HG02884 (cell line): Measurements from ENCODE around the gene ZNF512.
A peak's percentile ranks its signal among the peaks of the same experiment; 100 is the strongest.
"Not testable (repeated sequence)": the region's sequence is repeated elsewhere in the genome, so short reads cannot be mapped to it uniquely, and the experiment has no call there.

Source experiments
- ATAC-seq: cut with Tn5 transposase; IDR thresholded peaks from one replicate; pipeline ENCODE4 v1.9.1; 2021; ENCODE audit warnings: mild to moderate bottlenecking, moderate library complexity; ENCODE audit not compliant: unreplicated experiment

ZNF512 gene

DNA sequence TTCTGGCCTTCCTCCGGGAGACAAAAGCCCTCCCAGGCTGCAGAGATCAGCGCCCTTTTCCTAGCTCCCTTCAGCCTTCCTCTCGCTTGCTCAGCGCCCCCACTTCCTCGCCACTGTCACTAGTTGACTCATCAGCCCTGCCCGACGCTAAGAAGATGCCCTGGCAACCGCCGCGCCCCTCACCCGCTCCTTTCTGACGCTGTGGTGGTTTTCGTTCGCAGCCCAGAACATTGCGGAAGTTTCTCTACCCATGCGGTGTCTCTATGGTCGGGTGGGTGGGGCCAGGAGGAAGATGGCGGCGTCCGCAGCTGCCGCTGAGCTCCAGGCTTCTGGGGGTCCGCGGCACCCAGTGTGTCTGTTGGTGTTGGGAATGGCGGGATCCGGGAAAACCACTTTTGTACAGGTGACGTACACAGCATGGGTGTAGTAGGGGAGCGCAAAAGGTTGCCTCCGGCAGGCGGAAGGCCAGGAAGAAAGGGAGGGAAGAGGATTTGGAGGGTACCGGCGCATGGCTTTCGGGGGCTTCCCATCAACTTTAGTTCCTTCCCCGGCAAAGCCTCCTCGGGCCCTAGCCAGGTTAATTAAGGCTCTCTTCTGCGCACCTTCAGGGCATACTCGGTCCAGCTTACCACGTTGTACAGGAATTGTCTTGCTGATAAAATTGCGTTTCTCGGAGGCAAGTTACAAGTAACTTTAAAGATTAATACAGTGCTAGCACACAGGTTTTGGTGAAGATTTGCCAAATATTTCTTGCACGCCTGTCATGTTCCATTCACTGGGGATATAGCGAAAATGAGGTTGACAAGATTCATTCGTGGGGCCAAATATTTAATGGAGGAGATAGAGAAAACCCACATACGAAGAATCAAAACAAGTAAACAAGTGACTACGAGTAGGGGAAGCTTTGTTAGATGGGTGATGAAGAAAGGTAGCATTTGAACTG lies 46.2 kb downstream of the ZNF512 start, which contains the start of the genes CCDC121 and GPN1:
Gene CCDC121 (minus strand): TSS at position 246 of the 943 bp plus-strand sequence. CDS start 1,213 bp downstream, outside the sequence.
Gene GPN1 (plus strand): TSS at position 284 of the 943 bp plus-strand sequence. CDS start 9 bp downstream, at position 293.
- ATAC-seq: peak; percentile 94

- not testable (repeated sequence) for ATAC-seq
Measured at GRCh38 chr2:27630257-27630656, 47.4 kb downstream of the ZNF512 start.

GRCh38 chr2:27634291-27634690 lies 51.4 kb downstream of the ZNF512 start:
- no peak for ATAC-seq

DNA sequence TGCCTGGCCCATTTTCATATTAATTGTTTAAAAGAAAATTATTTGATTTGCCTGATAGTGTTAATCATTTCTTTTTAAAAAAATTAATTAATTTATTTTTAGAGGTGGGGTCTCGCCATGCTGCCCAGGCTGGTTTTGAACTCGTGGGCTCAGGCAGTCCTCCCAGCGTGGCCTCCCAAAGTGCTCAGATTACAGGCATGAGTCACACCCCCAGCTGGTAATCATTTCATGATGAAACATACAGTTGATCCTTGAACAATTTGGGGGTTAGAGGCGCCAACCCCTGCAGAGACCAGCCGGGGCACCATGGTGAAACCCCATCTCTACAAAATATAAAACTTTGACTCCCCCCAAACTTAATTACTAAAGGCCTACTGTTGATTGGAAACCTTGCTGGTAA lies 53.9 kb downstream of the ZNF512 start:
- no peak for ATAC-seq

DNA sequence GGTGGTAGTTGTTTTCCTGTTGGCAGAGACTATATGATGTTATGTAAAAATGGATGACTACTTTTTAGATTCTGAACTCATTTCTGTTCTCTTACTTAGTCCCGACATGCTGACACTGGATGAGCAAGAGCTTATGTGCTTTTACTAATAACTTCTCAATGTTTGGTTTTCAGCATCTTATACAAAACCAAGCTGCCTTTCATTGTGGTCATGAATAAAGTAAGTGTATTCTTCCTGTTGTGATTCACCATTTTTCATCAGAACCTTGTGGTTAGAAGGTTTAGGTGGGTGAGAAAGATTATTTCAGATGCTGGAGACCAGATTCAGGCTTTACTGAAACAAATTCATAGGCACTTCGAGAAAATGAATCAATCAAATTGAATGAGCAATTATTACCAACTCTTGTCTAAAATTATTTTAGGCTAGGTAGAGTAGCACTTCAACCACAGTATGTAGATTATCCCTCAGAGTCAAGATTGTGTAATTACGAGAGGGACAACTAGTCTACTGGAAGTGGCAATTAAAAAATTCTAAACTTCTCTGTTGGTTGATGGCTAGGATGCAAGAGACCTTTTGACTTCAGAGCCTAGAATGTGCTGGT lies 55.3 kb downstream of the ZNF512 start:
- ATAC-seq: no peak

DNA sequence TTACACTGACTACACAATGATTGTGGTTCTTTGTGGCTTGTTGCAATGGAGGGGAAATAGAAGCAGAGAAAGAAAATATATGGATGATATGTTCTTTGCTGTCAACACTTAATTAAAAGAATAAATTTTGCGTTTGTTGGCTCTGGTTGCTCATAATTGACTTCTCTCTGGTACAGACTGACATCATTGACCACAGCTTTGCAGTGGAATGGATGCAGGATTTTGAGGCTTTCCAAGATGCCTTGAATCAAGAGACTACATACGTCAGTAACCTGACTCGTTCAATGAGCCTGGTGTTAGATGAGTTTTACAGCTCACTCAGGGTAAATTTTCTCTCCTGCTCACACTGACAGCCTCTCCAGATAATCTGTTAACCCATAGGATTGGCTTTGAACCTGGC lies 55.9 kb downstream of the ZNF512 start:
- ATAC-seq: no peak

GRCh38 chr2:27640722-27641245 lies 57.9 kb downstream of the ZNF512 start:
- ATAC-seq: no peak

GRCh38 chr2:27645197-27645596 lies 62.4 kb downstream of the ZNF512 start:
- ATAC-seq: no peak

DNA sequence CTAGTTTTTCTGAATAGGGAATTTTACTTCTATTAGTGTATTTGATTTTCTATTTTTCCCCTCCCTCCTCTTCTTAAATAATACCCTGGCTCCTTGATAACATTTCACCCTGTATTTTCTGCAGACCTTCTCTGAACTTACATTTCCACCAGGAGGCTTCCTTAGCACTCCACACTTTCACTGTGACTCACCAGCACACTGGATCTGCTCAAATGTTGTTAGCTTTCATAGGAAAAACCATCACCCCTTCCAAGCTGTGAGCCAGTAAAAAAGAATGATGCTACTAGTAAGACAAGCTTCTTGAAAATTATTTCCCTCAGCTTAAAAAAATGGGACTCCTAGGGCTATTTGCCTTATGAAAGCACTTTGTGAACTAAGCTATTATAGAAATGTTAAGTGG lies 64.4 kb downstream of the ZNF512 start:
- no peak for ATAC-seq

- no peak for ATAC-seq
Measured at GRCh38 chr2:27647737-27648136, 64.9 kb downstream of the ZNF512 start.

- no peak for ATAC-seq
Measured at GRCh38 chr2:27651056-27651455, 68.2 kb downstream of the ZNF512 start.

- ATAC-seq: no peak
Measured at GRCh38 chr2:27652341-27652740, 69.5 kb downstream of the ZNF512 start.

DNA sequence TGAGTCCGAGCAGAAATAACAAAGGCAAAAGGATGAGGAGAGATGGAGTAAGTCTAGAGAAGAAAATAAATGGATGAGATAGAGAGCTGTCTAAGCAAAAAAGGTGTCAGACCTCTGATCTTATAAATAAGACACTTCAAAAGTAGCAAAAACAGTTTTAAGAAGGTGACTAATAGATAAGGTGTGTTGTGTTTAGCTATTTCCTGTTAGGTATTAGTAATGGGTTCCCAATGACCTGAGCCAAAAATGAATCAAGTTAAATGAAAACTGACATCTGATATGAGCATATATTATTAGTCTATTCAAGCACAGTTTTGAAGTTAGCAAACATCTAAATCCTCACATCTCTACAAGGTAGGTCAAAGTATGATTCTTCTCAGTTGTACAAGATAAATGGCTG lies 69.9 kb downstream of the ZNF512 start:
- no peak for ATAC-seq

GRCh38 chr2:27653397-27653796 lies 70.6 kb downstream of the ZNF512 start:
- no peak for ATAC-seq

DNA sequence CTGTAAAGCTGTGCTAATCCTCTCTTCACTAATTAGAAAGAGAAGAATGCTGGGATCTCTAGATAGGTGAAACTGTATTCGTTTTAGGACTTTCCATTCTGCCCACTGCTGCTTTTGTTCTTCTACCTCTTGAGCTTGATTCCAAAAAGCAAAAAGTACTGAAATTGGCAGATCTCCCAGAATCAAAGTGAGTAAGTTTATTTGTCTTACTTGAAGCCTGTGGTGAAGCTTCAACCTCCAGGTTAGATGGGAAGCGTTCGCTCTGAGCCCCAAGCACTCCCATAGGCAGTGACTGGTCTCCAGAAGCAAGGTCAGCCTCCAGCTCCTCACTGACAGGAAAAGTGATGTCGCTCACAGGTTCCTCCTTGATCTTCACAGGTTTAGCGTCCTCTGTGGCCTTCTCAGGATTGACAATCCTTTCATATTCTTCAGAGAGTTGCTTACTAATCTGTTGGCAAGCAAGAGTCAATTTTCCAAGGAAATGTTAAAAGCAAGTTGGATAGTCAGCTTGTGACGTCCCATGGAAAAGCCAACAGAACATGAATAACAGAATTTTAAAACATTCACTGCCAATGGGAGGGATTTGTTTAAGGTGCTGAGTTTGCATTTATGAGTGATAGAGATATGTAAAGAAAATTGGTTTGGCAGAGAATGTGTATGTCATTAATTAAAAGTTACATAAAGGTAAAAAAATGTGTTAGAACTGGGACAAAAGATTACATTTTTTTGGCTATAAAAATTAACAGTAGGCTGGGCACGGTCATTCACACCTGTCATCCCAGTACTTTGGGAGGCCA lies 72.5 kb downstream of the ZNF512 start:
- no peak for ATAC-seq

DNA sequence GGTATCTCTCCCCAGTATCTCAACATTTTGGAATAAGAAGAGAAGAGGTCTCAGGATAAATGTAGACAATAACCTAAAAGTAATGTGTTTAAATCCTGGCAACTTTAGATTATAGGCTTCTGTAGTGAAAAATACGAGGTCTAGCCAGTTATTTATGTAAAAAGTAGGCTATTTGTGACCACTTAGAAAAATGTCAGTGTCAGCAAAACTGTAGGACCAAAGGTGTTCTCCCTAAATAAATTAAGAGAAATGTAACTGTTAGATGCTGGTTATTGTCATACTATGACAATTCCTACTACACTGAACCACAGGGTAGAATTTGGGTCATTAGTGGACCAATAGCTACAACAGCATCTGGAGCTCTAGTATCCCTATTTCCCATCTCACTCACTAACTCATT lies 78.5 kb downstream of the ZNF512 start:
- ATAC-seq: no peak

DNA sequence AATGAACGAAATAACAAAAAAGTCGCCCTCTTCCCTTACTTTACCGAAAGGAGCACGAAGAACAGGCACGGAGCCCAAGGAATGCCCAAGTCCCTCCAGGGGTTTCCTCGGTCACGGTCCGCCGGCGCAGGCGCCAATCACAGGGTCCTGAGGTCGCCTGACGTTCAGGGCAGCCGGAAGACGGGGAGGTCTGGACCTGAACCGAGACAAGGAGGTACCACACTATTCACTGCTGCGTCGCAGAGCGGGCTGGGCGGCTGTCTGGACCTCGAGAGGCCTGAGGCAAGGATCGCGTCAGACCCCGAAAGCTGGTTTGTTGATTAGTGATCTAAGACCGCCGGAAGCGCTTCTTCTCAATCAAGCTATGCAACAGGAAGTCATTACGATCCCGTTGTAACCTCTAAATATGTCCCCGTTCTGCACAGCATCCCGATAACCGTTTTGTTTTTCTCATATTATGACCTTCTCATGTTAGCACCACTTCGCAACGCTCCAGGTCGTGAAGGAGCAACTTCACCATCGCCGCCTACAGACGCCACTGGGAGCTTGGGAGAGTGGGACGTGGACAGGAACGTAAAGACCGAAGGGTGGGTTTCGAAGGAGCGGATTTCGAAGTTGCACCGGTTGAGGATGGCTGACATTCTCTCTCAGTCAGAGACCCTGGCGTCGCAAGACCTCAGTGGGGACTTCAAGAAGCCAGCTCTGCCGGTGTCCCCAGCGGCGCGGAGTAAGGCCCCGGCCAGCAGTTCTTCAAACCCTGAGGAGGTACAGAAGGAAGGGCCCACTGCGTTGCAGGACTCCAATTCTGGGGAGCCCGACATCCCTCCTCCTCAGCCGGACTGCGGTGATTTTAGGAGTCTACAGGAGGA lies 80.7 kb downstream of the ZNF512 start, which contains the start of the genes SLC4A1AP and SUPT7L:
Gene SLC4A1AP (plus strand): TSS at position 605 of the 869 bp plus-strand sequence. CDS start 26 bp downstream, at position 631.
Gene SUPT7L (minus strand): TSS at position 330 of the 869 bp plus-strand sequence. CDS start 1,422 bp downstream, outside the sequence.
- peak; percentile 62 for ATAC-seq

- peak; percentile 13 for ATAC-seq
Measured at GRCh38 chr2:27664154-27664574, 81.3 kb downstream of the ZNF512 start.

DNA sequence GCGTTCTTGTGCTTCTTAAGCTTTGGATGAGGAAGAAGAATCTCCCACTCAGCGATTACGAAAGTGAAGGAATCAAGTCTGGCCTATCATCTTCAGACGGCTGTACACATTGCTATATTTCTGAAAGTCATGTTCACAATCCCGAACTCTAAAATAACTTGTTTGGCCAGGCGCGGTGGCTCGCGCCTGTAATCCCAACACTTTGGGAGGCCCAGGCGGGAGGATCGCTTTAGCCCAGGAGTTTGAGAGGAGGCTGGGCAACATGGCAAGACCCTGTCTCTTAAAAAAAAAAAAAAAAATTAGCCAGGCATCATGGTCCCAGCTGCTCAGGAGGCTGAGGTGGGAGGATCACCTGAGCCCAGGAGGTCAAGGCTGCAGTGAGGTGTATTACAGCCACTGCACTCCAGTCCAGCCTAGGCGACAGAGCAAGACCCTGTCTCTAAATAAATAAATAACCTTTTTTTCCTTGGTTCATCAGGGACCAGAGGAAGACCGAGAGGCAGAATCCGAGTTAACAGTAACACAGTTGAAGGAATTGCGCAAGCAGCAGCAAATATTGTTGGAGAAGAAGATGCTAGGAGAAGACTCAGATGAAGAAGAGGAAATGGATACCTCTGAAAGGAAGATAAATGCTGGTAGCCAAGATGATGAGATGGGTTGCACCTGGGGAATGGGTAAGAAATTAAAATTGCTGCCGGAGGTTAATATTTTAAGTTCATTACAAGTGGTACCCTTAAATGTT lies 82.0 kb downstream of the ZNF512 start:
- no peak for ATAC-seq
